Activated naive CD8-positive, alpha-beta T cell (primary cell): Measurements from ENCODE around the gene SNRPD1.
"Not testable (repeated sequence)": the region's sequence is repeated elsewhere in the genome, so short reads cannot be mapped to it uniquely, and the experiment has no call there.

ENCODE experiments used
- H3K27ac Mint-ChIP-seq: one replicate; pipeline ENCODE4 v1.8.0; 2021; ENCODE audit warnings: mixed read lengths
- H3K27me3 Mint-ChIP-seq: one replicate; pipeline ENCODE4 v1.8.0; 2021; ENCODE audit warnings: mixed read lengths
- H3K36me3 Mint-ChIP-seq: one replicate; pipeline ENCODE4 v1.8.0; 2021; ENCODE audit warnings: mixed read lengths
- H3K4me1 Mint-ChIP-seq: one replicate; pipeline ENCODE4 v1.8.0; 2021; ENCODE audit warnings: low read depth, mixed read lengths
- H3K4me3 Mint-ChIP-seq: one replicate; pipeline ENCODE4 v1.8.0; 2021; ENCODE audit warnings: mild to moderate bottlenecking, mixed read lengths
- H3K9me3 Mint-ChIP-seq: one replicate; pipeline ENCODE4 v1.8.0; 2021; ENCODE audit warnings: low read depth, mixed read lengths

The SNRPD1 gene

GRCh38 chr18:21611401-21612124, 551 bp upstream of the SNRPD1 start:
- Mint-ChIP-seq H3K27ac (peak overlapping the region; percentile 100), H3K4me3 (peak overlapping the region; percentile 99), H3K4me1 (peaks cover 23% of the 10 kb centered on the region)
- H3K36me3 Mint-ChIP-seq, H3K27me3 Mint-ChIP-seq, H3K9me3 Mint-ChIP-seq: not testable (repeated sequence)

- peaks cover 34% of the 10 kb centered on the region for H3K4me1 Mint-ChIP-seq
- not testable (repeated sequence) for H3K36me3 Mint-ChIP-seq, H3K9me3 Mint-ChIP-seq, H3K4me3 Mint-ChIP-seq, H3K27me3 Mint-ChIP-seq, H3K27ac Mint-ChIP-seq
These were observed 9.5 kb downstream of the SNRPD1 start for GRCh38 chr18:21621640-21622039.

- Mint-ChIP-seq H3K4me3 (peak overlapping the region; percentile 2), H3K9me3 (no peaks in the 10 kb centered on the region), H3K4me1 (peaks cover 22% of the 10 kb centered on the region), H3K27ac (peak overlapping the region; percentile 16), H3K27me3 (no peaks in the 10 kb centered on the region), H3K36me3 (peaks cover 4% of the 10 kb centered on the region)
These were observed 17.1 kb downstream of the SNRPD1 start for GRCh38 chr18:21629089-21629832.

GRCh38 chr18:21632393-21632792, 20.3 kb downstream of the SNRPD1 start:
- no peak overlapping the region for H3K27ac Mint-ChIP-seq
- peaks cover 4% of the 10 kb centered on the region for H3K36me3 Mint-ChIP-seq

GRCh38 chr18:21634588-21635199, 22.6 kb downstream of the SNRPD1 start:
- no peaks in the 10 kb centered on the region for H3K27me3 Mint-ChIP-seq
- H3K4me3 Mint-ChIP-seq = no peak overlapping the region
- H3K9me3 Mint-ChIP-seq = no peaks in the 10 kb centered on the region
- peaks cover 3% of the 10 kb centered on the region for H3K4me1 Mint-ChIP-seq
- no peak overlapping the region for H3K27ac Mint-ChIP-seq
- no peaks in the 10 kb centered on the region for H3K36me3 Mint-ChIP-seq

More at GRCh38 chr18:21632393-21632792, 20.3 kb downstream of the SNRPD1 start:
- Mint-ChIP-seq H3K4me3 (no peak overlapping the region), H3K4me1 (peaks cover 18% of the 10 kb centered on the region), H3K9me3 (no peaks in the 10 kb centered on the region), H3K27me3 (no peaks in the 10 kb centered on the region)

GRCh38 chr18:21636769-21637168, 24.7 kb downstream of the SNRPD1 start:
- peaks cover 3% of the 10 kb centered on the region for H3K4me1 Mint-ChIP-seq
- H3K27ac Mint-ChIP-seq = no peak overlapping the region
- no peaks in the 10 kb centered on the region for H3K9me3 Mint-ChIP-seq
- H3K36me3 Mint-ChIP-seq = no peaks in the 10 kb centered on the region
- H3K27me3 Mint-ChIP-seq = no peaks in the 10 kb centered on the region
- no peak overlapping the region for H3K4me3 Mint-ChIP-seq

- H3K4me1 Mint-ChIP-seq = peaks cover 3% of the 10 kb centered on the region
- no peaks in the 10 kb centered on the region for H3K9me3 Mint-ChIP-seq
- H3K27ac Mint-ChIP-seq = no peak overlapping the region
- no peak overlapping the region for H3K4me3 Mint-ChIP-seq
- no peaks in the 10 kb centered on the region for H3K36me3 Mint-ChIP-seq
- H3K27me3 Mint-ChIP-seq = no peaks in the 10 kb centered on the region
These were observed 26.7 kb downstream of the SNRPD1 start for GRCh38 chr18:21638822-21639221.

- H3K27ac Mint-ChIP-seq, H3K4me3 Mint-ChIP-seq, H3K36me3 Mint-ChIP-seq, H3K27me3 Mint-ChIP-seq, H3K4me1 Mint-ChIP-seq, H3K9me3 Mint-ChIP-seq: not testable (repeated sequence)
These were observed 28.3 kb downstream of the SNRPD1 start for GRCh38 chr18:21640375-21640774.

GRCh38 chr18:21650311-21650710, 38.2 kb downstream of the SNRPD1 start:
- Mint-ChIP-seq H3K4me3 (no peak overlapping the region), H3K27me3 (no peaks in the 10 kb centered on the region), H3K27ac (no peak overlapping the region), H3K4me1 (no peaks in the 10 kb centered on the region), H3K36me3 (peaks cover 14% of the 10 kb centered on the region), H3K9me3 (no peaks in the 10 kb centered on the region)

GRCh38 chr18:21652073-21652472, 40.0 kb downstream of the SNRPD1 start:
- Mint-ChIP-seq H3K9me3 (no peaks in the 10 kb centered on the region), H3K4me3 (no peak overlapping the region), H3K36me3 (peaks cover 18% of the 10 kb centered on the region), H3K27ac (no peak overlapping the region), H3K27me3 (no peaks in the 10 kb centered on the region), H3K4me1 (no peaks in the 10 kb centered on the region)

- Mint-ChIP-seq H3K9me3 (no peaks in the 10 kb centered on the region), H3K4me1 (no peaks in the 10 kb centered on the region), H3K27me3 (no peaks in the 10 kb centered on the region), H3K36me3 (peaks cover 18% of the 10 kb centered on the region), H3K27ac (no peak overlapping the region), H3K4me3 (no peak overlapping the region)
These were observed 41.2 kb downstream of the SNRPD1 start for GRCh38 chr18:21653361-21653760.

- Mint-ChIP-seq H3K9me3 (no peaks in the 10 kb centered on the region), H3K27me3 (no peaks in the 10 kb centered on the region), H3K4me3 (no peak overlapping the region), H3K27ac (peak overlapping the region; percentile 23), H3K4me1 (no peaks in the 10 kb centered on the region), H3K36me3 (peaks cover 17% of the 10 kb centered on the region)
These were observed 44.3 kb downstream of the SNRPD1 start for GRCh38 chr18:21656402-21656801.

- Mint-ChIP-seq H3K4me3 (no peak overlapping the region), H3K36me3 (peaks cover 4% of the 10 kb centered on the region), H3K9me3 (no peaks in the 10 kb centered on the region), H3K4me1 (no peaks in the 10 kb centered on the region), H3K27ac (no peak overlapping the region), H3K27me3 (no peaks in the 10 kb centered on the region)
These were observed 48.0 kb downstream of the SNRPD1 start for GRCh38 chr18:21660078-21660477.

- Mint-ChIP-seq H3K4me3 (no peak overlapping the region), H3K9me3 (no peaks in the 10 kb centered on the region), H3K27ac (no peak overlapping the region), H3K36me3 (no peaks in the 10 kb centered on the region), H3K4me1 (no peaks in the 10 kb centered on the region), H3K27me3 (no peaks in the 10 kb centered on the region)
These were observed 50.5 kb downstream of the SNRPD1 start for GRCh38 chr18:21662581-21662980.

- H3K27me3 Mint-ChIP-seq = no peaks in the 10 kb centered on the region
- H3K4me3 Mint-ChIP-seq = no peak overlapping the region
- no peaks in the 10 kb centered on the region for H3K4me1 Mint-ChIP-seq
- no peaks in the 10 kb centered on the region for H3K36me3 Mint-ChIP-seq
- no peak overlapping the region for H3K27ac Mint-ChIP-seq
- no peaks in the 10 kb centered on the region for H3K9me3 Mint-ChIP-seq
These were observed 51.5 kb downstream of the SNRPD1 start for GRCh38 chr18:21663578-21663977.
